HTR-8/SVneo (cell line): ENCODE measurements around the gene SUN2.

Experiments used
- DNase-seq: peaks from one replicate; pipeline ENCODE4 v3.0.0; 2011; ENCODE audit warnings: low spot score, mixed read lengths; ENCODE audit not compliant: insufficient read length
- FAIRE-seq: peaks from 2 replicates; lab custom pipeline; 2011; peaks lifted over from hg19 to GRCh38; lab: Jason Lieb, UNC

Gene SUN2

GRCh38 chr22:38755155-38755910 lies 465 bp downstream of the SUN2 start:
- FAIRE-seq (no peak), DNase-seq (peak; percentile 75)

GRCh38 chr22:38754751-38755154 lies 1.0 kb downstream of the SUN2 start:
- FAIRE-seq (no peak), DNase-seq (peak; percentile 15)

- no peak for FAIRE-seq
- DNase-seq, result no peak
Measured at GRCh38 chr22:38753948-38754750, 1.6 kb downstream of the SUN2 start.

GRCh38 chr22:38751422-38752346 lies 4.1 kb downstream of the SUN2 start:
- DNase-seq (no peak), FAIRE-seq (no peak)

GRCh38 chr22:38751066-38751421 lies 4.8 kb downstream of the SUN2 start:
- DNase-seq (no peak), FAIRE-seq (no peak)

GRCh38 chr22:38750638-38751037 lies 5.2 kb downstream of the SUN2 start:
- FAIRE-seq, result no peak

GRCh38 chr22:38750104-38750503 lies 5.7 kb downstream of the SUN2 start:
- FAIRE-seq, result no peak

More at GRCh38 chr22:38750638-38751037, 5.2 kb downstream of the SUN2 start:
- DNase-seq, result no peak

GRCh38 chr22:38748487-38749136 lies 7.2 kb downstream of the SUN2 start:
- DNase-seq, result no peak
- no peak for FAIRE-seq

More at GRCh38 chr22:38750104-38750503, 5.7 kb downstream of the SUN2 start:
- DNase-seq, result no peak

GRCh38 chr22:38745676-38746460 lies 9.9 kb downstream of the SUN2 start:
- FAIRE-seq (no peak), DNase-seq (no peak)

- no peak for FAIRE-seq
Measured at GRCh38 chr22:38744981-38745380, 10.8 kb downstream of the SUN2 start.

GRCh38 chr22:38742176-38742942 lies 13.4 kb downstream of the SUN2 start:
- no peak for FAIRE-seq
- DNase-seq, result no peak

More at GRCh38 chr22:38744981-38745380, 10.8 kb downstream of the SUN2 start:
- DNase-seq, result no peak

GRCh38 chr22:38741576-38741975 lies 14.2 kb downstream of the SUN2 start:
- FAIRE-seq (no peak), DNase-seq (no peak)

- DNase-seq, result no peak
- no peak for FAIRE-seq
Measured at GRCh38 chr22:38741166-38741565, 14.6 kb downstream of the SUN2 start.

GRCh38 chr22:38740754-38741153 lies 15.0 kb downstream of the SUN2 start:
- FAIRE-seq (no peak), DNase-seq (no peak)

- DNase-seq, result no peak
- no peak for FAIRE-seq
Measured at GRCh38 chr22:38740116-38740723, 15.6 kb downstream of the SUN2 start.

GRCh38 chr22:38739300-38740055 lies 16.3 kb downstream of the SUN2 start:
- DNase-seq (no peak), FAIRE-seq (no peak)

GRCh38 chr22:38738475-38739070 lies 17.2 kb downstream of the SUN2 start:
- no peak for DNase-seq
- FAIRE-seq, result no peak
